GM21528 (cell line): ENCODE measurements around the gene TAGLN3.
"Not testable (repeated sequence)": the region's sequence is repeated elsewhere in the genome, so short reads cannot be mapped to it uniquely, and the experiment has no call there.

Experiments used
- ATAC-seq: cut with Tn5 transposase; IDR thresholded peaks from one replicate; pipeline ENCODE4 v1.9.1; 2021; ENCODE audit warnings: mild to moderate bottlenecking, moderate library complexity; ENCODE audit not compliant: unreplicated experiment, low FRiP score

The TAGLN3 gene

GRCh38 chr3:112005091-112005672 lies 6.5 kb downstream of the TAGLN3 start:
- no peak for ATAC-seq

DNA sequence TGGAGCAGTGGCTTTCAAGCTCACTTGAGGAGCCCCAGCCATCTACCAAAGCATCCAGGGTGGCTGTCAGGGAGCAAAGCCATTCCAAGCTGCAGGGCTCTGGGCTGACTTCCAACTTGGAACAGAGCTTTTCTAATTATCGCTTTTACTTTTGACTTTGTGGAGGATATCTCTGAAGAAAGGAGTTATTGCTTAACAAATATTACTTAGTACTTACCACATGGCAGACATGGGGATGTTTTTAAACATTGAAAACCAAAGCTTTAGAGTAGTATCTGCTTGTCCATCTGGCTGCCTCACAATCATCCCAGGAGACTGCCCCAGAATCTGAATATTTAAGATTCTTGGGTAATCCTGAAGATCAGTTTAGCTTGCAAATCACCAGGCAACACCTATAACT lies 8.9 kb downstream of the TAGLN3 start:
- ATAC-seq, result no peak

GRCh38 chr3:112009670-112010069 lies 10.9 kb downstream of the TAGLN3 start:
- no peak for ATAC-seq

GRCh38 chr3:112010636-112011035 lies 11.9 kb downstream of the TAGLN3 start:
- ATAC-seq, result no peak

GRCh38 chr3:112011376-112011940 lies 12.7 kb downstream of the TAGLN3 start:
- ATAC-seq, result no peak

GRCh38 chr3:112012205-112012992 lies 13.7 kb downstream of the TAGLN3 start:
- ATAC-seq, result no peak

DNA sequence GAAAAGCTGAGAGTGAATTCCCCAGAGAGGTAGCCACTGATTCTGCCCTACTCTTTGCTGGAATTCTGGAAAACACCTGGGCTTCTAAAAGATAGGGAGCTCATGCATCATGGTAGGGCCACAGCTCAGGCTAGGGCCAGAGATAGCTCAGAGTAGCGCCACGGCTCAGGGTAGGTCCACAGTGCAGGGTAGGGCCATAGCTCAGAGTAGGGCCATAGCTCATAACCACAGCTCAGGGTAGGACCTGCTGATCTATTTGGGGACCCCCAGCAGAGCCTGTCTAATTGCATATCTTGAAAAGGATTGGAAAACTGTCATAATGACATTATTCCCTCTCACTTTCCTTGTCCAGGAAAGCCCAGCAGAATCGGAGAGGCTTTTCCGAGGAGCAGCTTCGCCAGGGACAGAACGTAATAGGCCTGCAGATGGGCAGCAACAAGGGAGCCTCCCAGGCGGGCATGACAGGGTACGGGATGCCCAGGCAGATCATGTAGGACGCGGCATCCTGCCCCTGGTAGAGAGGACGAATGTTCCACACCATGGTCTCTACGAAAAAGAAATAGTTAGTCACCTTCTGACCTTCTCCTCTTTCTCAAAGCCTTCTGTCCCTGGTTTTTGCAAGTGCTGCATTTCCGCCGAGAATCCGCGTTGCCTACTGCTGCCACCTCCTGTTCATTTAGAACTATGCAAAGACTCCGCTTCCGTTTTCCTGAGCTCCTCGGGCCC lies 14.5 kb downstream of the TAGLN3 start:
- ATAC-seq, result peak; percentile 93

- peak; percentile 35 for ATAC-seq
These were observed 15.0 kb downstream of the TAGLN3 start for GRCh38 chr3:112013784-112014143.

- no peak for ATAC-seq
These were observed 18.4 kb downstream of the TAGLN3 start for GRCh38 chr3:112017091-112017490.

GRCh38 chr3:112018712-112019111 lies 20.0 kb downstream of the TAGLN3 start:
- ATAC-seq, result no peak

DNA sequence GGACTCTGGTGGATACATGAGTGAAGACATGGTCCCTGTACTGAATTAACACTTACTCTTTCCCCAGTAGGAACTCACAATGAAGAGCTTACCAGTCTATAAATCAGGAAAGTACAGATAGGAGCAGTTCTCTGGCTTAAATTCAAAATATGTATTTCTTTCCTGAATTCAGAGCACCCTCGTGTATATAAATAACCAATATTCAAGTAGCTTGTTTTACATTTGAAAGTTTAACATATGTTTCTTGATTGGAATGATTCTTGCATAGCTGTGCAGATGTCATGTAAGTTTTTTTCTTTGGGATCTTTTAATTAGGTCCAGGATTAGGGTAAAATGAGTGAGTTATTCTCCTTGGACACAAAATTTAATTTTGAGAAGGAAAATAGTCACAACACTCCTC lies 21.0 kb downstream of the TAGLN3 start:
- no peak for ATAC-seq

- ATAC-seq, result no peak
These were observed 22.0 kb downstream of the TAGLN3 start for GRCh38 chr3:112020674-112021085.

DNA sequence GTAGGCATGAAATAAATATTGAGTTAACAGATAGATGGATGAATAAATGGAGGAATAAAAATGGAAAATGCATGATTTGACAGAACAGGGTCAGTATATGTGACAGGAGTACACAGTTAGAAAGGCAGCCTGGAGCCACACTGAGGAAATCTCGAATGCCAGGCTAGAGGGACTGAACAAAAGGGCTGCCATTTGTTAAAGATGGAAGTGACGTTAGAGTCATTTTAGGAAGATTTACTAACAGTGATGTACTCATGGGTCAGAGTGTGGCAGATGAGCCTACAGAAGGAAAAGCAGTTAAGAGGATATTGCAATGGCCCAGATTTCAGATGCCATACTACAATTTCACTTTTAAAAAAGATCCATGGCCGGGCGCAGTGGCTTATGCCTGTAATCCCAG lies 28.4 kb downstream of the TAGLN3 start:
- no peak for ATAC-seq

DNA sequence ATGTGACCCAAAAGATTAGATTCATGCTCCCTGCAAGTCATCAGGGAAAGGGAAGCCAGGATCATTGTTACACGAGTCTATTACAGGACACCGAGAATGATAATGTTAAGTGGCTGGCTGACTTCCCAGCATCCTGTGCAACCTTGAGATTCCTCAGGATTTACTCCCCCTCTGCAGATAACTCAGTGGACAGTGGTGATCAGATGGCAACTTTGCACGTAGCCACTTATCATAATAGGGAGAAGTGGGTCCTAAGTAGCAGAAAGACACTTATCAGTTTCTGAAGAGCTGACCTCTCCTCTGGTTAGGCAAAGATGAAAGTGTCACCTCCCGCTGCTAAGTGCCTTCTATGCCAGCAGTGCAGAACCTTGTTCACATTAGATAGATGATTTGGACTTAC lies 29.1 kb downstream of the TAGLN3 start:
- no peak for ATAC-seq

DNA sequence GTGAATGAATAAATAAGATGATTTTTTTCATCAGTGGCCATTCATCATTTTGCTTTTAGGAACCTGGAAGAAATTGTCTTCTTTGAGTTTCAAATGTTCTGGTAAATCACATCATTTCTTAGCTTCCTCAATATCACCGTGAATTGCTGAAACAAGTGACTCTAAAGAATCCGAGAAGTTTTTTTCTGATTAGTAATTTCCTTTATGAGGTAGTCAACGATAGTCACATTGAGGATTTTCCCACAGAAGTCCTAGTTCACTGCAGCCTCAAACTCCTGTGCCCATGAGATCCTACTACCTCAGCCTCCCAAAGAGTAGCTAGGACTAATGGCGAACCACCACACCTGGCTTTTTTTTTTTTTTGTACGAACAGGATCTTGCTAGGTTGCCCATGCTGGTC lies 32.2 kb downstream of the TAGLN3 start:
- ATAC-seq, result no peak

- no peak for ATAC-seq
These were observed 33.5 kb downstream of the TAGLN3 start for GRCh38 chr3:112032098-112032731.

GRCh38 chr3:112034436-112034835 lies 35.7 kb downstream of the TAGLN3 start, which contains the start of gene TMPRSS7:
TMPRSS7 (plus strand) TSS chr3:112034736; CDS start chr3:112034846, 110 bp downstream.
- ATAC-seq, result no peak

- no peak for ATAC-seq
These were observed 36.5 kb downstream of the TAGLN3 start for GRCh38 chr3:112035241-112035640.

- ATAC-seq, result not testable (repeated sequence)
These were observed 38.5 kb downstream of the TAGLN3 start for GRCh38 chr3:112037194-112037593.

GRCh38 chr3:112038863-112039262 lies 40.1 kb downstream of the TAGLN3 start:
- ATAC-seq, result no peak

DNA sequence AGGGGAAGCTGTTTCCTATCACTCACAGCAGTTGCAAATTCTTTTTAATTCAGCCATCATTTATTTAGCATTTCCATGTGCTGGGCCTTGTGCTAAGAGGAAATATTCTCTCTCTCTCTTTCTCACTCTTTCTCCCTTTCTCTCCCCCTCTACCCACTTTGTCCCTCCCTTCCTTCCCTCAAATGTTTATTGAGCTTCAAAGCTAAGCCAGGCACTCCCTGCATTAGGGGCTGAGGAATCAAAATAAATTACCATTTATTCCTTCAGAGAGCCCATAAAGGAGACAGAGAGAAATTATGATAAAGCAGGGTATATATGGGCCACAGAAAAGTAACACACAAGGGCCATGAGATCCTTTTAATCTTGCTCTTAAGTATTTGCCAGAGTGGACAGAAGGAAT lies 42.6 kb downstream of the TAGLN3 start:
- ATAC-seq, result no peak
